Cardiac muscle cell (in vitro differentiated cells and primary cell): ENCODE results near the gene PACC1. TPM values are rescaled to one million over a fixed set of nuclear protein-coding genes. Genes with fewer than 3 reads are reported as not detected.

ENCODE experiments used
- DNase-seq, 2 donors: peaks; one replicate each; pipeline versions ENCODE4 v3.0.0 to v3.0.0-alpha.2; 2010 to 2017; ENCODE audit warnings: low read depth in 1 of 2, low spot score in 1 of 2
- H3K27ac ChIP-seq: fragments of 200-600 bp; sonication (generic); 2 replicates; pipeline ENCODE4 v1.5.1; 2016
- H3K27me3 ChIP-seq: fragments of 200-600 bp; sonication (generic); 2 replicates; pipeline ENCODE4 v1.6.0; 2016; ENCODE audit warnings: control low read depth
- H3K36me3 ChIP-seq: fragments of 200-600 bp; sonication (generic); 2 replicates; pipeline ENCODE4 v1.5.1; 2016; ENCODE audit warnings: control low read depth
- H3K4me1 ChIP-seq: fragments of 200-600 bp; sonication (generic); 2 replicates; pipeline ENCODE4 v1.8.1; 2017; ENCODE audit warnings: low read depth, mild to moderate bottlenecking, mixed run types
- H3K4me3 ChIP-seq: fragments of 200-600 bp; sonication (generic); 2 replicates; pipeline ENCODE4 v1.5.1; 2016; ENCODE audit warnings: mild to moderate bottlenecking
- H3K9me3 ChIP-seq: fragments of 200-600 bp; sonication (generic); 2 replicates; pipeline ENCODE4 v1.5.1; 2017; ENCODE audit warnings: low read depth, mild to moderate bottlenecking, control low read depth
- CTCF ChIP-seq: IDR thresholded peaks from 2 replicates; pipeline ENCODE4 v1.5.1; 2012; ENCODE audit warnings: low read depth, mild to moderate bottlenecking, low read length
- polyA plus RNA-seq: library from polyadenylated mRNA; unstranded; fragments of >200 nt; fragmentation: Nextera tagmentation; extraction: Ambion mirVana; gene quantifications from 2 replicates; pipeline ENCODE4 v1.2.1, GENCODE V29; 2016
- total RNA-seq: library from RNA; depleted of rRNA; stranded (reverse); fragments of >200 nt; gene quantifications from 2 replicates; pipeline ENCODE4 v1.2.3, GENCODE V29; 2016

The PACC1 gene
- total and polyA plus RNA-seq, 2 experiments from 2014 or later = 8.5 to 9.5 TPM

DNA sequence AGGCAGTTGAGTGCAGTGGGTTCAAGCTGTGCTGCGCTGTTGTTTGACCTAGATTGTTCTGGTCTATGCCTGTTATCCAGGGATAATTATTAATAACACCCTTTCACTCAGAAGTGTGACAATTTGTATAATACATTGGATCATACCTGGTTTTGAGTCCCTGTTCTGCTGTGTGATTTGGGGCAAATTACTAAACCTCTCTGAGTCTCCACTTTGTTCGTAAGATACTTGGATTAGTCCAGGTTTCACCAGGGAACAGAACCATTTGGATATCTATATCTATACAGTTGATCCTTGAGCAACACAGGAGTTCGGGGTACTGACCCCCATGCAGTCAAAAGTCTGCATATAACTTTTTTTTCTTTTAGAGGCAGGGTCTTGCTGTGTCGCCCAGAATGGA, 20.3 kb upstream of the PACC1 start:
- no peak overlapping the region for H3K27ac ChIP-seq
- H3K9me3 ChIP-seq = no peaks in the 10 kb centered on the region
- H3K4me3 ChIP-seq = no peak overlapping the region
- H3K36me3 ChIP-seq = no peaks in the 10 kb centered on the region
- no peaks in the 10 kb centered on the region for H3K4me1 ChIP-seq
- no peak for DNase-seq
- TF ChIP-seq CTCF = no peak
- H3K27me3 ChIP-seq = no peaks in the 10 kb centered on the region

- Histone ChIP-seq H3K4me3 (peak overlapping the region; percentile 69), H3K27me3 (no peaks in the 10 kb centered on the region), H3K9me3 (no peaks in the 10 kb centered on the region), H3K27ac (no peak overlapping the region), H3K4me1 (no peaks in the 10 kb centered on the region), H3K36me3 (no peaks in the 10 kb centered on the region)
- TF ChIP-seq CTCF = no peak
- no peak for DNase-seq
These were observed 19.1 kb upstream of the PACC1 start for GRCh38 chr1:212433577-212434462.

- H3K4me3 ChIP-seq = peak within 1 kb of the TSS; percentile 69
- no peaks in the 10 kb centered on the region for H3K27me3 ChIP-seq
- no peaks in the 10 kb centered on the region for H3K9me3 ChIP-seq
- H3K36me3 ChIP-seq = no peaks in the 10 kb centered on the region
- H3K27ac ChIP-seq = no peak within 1 kb of the TSS
- no peak for TF ChIP-seq CTCF
- DNase-seq = peak; percentile 87 to 94
- H3K4me1 ChIP-seq = no peaks in the 10 kb centered on the region
These were observed 18.2 kb upstream of the PACC1 start, which contains the start of gene NENF for GRCh38 chr1:212432661-212433576. NENF (plus strand) TSS chr1:212432920; CDS start chr1:212432944, 24 bp downstream.

DNA sequence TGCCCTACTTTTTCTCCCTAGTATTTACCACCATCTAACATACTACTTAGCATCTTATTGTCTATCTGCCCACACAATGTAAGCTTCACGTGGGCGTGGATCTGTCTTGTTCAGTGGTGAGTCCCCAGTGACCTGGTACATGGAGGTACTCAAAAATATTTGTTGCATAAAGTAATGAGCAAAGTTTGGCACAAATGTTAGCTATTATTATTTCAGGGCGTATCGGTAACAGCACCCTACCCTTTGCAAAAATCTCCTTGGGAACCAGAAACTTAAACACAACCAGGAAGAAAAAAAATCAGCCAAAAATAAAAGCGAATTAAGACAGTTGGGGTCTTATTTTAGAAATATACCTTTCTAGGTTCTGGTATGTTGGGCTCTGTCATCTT, 17.6 kb upstream of the PACC1 start:
- H3K9me3 ChIP-seq = no peaks in the 10 kb centered on the region
- no peak overlapping the region for H3K27ac ChIP-seq
- no peaks in the 10 kb centered on the region for H3K27me3 ChIP-seq
- no peaks in the 10 kb centered on the region for H3K36me3 ChIP-seq
- H3K4me1 ChIP-seq = no peaks in the 10 kb centered on the region
- peak overlapping the region; percentile 69 for H3K4me3 ChIP-seq
- peak in 1 of 2 donors; percentile 13 for DNase-seq
- TF ChIP-seq CTCF = no peak

DNA sequence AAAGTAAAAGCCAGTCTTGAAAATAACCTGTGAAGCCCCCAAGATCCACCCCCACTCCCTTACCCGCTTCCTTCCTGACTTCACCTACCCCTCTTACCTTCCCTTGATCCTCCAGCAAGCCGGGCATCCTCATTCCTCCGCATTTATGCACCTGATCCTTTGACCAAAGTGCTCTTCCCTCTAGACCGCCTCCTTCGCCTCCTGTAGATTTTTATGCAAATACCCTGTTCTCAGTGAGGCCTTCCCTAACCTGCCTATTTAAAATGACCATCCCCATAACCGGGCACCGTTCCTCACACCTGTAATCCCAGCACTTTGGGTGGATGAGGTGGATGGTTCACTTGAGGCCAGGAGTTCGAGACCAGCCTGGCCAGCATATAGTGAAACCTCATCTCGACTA, 17.0 kb upstream of the PACC1 start:
- Histone ChIP-seq H3K4me3 (no peak overlapping the region), H3K4me1 (no peaks in the 10 kb centered on the region), H3K36me3 (no peaks in the 10 kb centered on the region), H3K9me3 (no peaks in the 10 kb centered on the region), H3K27ac (no peak overlapping the region), H3K27me3 (no peaks in the 10 kb centered on the region)
- TF ChIP-seq CTCF = no peak
- DNase-seq = no peak
